Activated CD4-positive, CD25-positive, alpha-beta regulatory T cell treated with anti-CD3 and anti-CD28 coated beads, Interleukin-2, amount 50 U/mL, for 72 hours (primary cell): ENCODE results near the gene YES1.
"Not testable (repeated sequence)": the region's sequence is repeated elsewhere in the genome, so short reads cannot be mapped to it uniquely, and the experiment has no call there.

Experiments used
- DNase-seq: peaks from one replicate; pipeline ENCODE4 v3.0.0; 2021

The YES1 gene

GRCh38 chr18:717003-717402 lies 95.0 kb downstream of the YES1 start:
- no peak for DNase-seq

- no peak for DNase-seq
These were observed 96.4 kb downstream of the YES1 start for GRCh38 chr18:715626-716025.

GRCh38 chr18:713135-713490 lies 98.9 kb downstream of the YES1 start:
- DNase-seq = no peak

- peak; percentile 90 for DNase-seq
These were observed 99.5 kb downstream of the YES1 start, which contains the start of gene ENOSF1 for GRCh38 chr18:712401-713134. ENOSF1 (minus strand) TSS chr18:712630; CDS start chr18:712587, 43 bp downstream.

GRCh38 chr18:711657-712400 lies 100.2 kb downstream of the YES1 start:
- peak; percentile 58 for DNase-seq

- peak; percentile 42 for DNase-seq
These were observed 100.8 kb downstream of the YES1 start for GRCh38 chr18:711310-711656.

- no peak for DNase-seq
These were observed 101.4 kb downstream of the YES1 start for GRCh38 chr18:710418-711300.

- no peak for DNase-seq
These were observed 102.3 kb downstream of the YES1 start for GRCh38 chr18:709771-710170.

GRCh38 chr18:708096-708495 lies 103.9 kb downstream of the YES1 start:
- no peak for DNase-seq

- DNase-seq = no peak
These were observed 105.6 kb downstream of the YES1 start for GRCh38 chr18:706405-706804.

- DNase-seq = no peak
These were observed 108.7 kb downstream of the YES1 start for GRCh38 chr18:703213-703967.

GRCh38 chr18:697800-698199 lies 114.2 kb downstream of the YES1 start:
- no peak for DNase-seq

- no peak for DNase-seq
These were observed 115.0 kb downstream of the YES1 start for GRCh38 chr18:697012-697411.

- no peak for DNase-seq
These were observed 118.4 kb downstream of the YES1 start for GRCh38 chr18:693466-694187.

- DNase-seq = no peak
These were observed 119.2 kb downstream of the YES1 start for GRCh38 chr18:692824-693223.

- DNase-seq = no peak
These were observed 123.7 kb downstream of the YES1 start for GRCh38 chr18:688323-688722.

GRCh38 chr18:686339-687111 lies 125.5 kb downstream of the YES1 start:
- DNase-seq = no peak

- DNase-seq = no peak
These were observed 126.6 kb downstream of the YES1 start for GRCh38 chr18:685438-685837.

- no peak for DNase-seq
These were observed 128.5 kb downstream of the YES1 start for GRCh38 chr18:683531-683930.

GRCh38 chr18:682833-683232 lies 129.2 kb downstream of the YES1 start:
- DNase-seq = no peak

GRCh38 chr18:682416-682815 lies 129.6 kb downstream of the YES1 start:
- not testable (repeated sequence) for DNase-seq
